Measurements from ENCODE around the gene POLR1D.

The POLR1D gene, protein sequence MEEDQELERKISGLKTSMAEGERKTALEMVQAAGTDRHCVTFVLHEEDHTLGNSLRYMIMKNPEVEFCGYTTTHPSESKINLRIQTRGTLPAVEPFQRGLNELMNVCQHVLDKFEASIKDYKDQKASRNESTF

DNA sequence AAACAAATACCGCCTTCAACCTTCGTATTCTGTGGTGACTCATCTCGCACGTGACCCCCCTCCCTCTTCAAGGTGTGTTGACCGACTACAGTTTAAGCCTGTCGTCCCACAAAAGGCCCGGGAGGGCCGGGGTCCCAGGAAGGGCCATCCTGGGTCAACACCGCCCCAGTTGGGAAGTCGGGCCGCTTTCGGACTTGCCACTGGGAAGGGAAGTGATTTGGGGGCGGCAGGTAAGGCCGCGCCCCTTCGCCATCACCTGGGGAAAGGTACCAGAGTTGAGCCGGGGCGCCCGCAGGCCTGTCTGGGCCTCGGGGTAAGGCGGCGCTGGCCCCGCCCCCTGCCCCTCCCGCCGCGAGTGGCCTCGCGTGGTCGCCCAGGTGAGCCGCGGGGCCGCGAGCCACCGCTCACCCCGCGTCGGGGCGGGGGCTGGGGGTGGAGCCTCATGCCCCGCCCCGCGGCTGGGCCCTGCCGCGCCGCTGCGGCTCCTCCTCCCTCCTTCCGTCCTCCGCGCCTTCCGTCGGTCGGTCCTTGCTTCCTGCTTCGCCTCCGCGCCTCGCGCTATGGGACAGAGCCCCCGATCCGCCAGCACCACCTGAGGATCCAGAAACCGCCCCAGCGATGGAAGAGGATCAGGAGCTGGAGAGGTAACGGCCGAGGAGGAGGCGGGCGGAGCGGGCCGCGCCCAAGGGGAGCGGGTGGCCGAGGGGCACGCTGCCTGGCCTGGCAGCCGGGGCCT, at the start of gene POLR1D:
Gene POLR1D (plus strand): TSS at position 527 of the 736 bp plus-strand sequence. CDS start 92 bp downstream, at position 619.
- DNase-seq: peak; percentile 60

DNA sequence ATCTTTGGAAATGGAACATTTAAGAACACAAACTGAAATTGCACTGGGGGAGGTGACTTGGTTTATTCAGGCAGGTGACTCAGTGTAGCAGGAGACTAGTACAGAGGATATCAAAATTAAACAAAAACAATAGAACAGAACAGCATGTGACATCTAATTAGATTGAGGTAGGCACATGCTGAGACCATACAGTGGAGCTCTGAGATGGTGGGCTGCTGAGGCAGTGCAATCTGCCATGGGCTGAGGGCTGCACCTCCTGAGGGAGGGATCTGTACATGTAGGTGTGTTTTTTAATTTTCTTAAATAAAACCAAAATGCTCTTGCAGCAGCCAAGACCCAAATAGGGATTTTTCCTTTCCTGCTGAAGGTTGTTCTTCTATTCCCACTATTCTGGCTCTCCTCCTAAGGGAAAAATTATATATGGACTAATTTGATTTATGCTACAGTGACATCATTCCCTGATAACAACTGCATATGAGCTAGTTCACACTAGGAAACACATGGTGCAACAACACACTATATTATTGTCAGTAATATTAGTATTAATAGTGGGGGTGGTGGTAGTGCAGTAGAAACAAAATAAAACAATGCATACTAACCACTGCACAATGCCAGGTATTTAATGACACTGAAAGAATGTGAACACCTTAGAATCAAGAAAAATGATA, 49.3 kb upstream of the POLR1D start:
- DNase-seq: no peak

DNA sequence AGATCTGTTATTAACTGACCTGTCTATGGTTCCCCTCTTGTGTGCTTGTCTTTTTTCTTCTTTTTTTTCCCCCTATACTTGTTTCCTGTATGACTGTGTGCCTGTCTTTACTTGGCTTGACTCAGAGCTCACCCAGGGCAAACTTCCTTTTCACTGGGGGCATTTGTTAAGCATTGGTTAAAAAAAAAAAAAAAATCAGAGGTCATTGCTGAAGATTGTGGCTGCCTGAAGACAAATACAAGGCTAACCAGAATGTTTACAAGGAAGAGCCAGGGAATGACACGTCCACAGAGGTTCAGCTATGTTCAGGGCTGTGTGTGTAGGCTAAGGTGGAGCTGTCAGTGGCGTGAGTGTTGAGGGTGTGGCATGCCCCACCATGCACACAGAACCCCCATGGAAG, 48.4 kb upstream of the POLR1D start:
- DNase-seq: no peak

DNA sequence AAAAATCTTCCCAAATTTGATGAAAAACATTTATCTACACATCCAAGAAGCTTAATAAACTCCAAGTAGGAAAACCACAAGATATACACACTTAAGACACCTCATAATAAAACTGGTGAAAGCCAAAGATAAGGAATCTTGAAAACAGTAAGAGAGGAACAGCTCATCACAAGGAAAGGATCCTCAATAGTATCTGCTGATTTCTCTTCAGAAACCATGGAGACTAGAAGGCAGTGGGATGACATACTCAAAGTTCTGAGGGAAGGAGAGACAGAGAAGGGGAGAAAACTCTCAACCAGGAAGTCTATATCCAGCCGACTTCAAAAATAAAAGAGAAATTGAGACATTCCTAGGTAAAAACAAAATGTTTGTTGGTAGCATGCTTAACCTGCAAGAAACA, 47.0 kb upstream of the POLR1D start:
- no peak for DNase-seq

DNA sequence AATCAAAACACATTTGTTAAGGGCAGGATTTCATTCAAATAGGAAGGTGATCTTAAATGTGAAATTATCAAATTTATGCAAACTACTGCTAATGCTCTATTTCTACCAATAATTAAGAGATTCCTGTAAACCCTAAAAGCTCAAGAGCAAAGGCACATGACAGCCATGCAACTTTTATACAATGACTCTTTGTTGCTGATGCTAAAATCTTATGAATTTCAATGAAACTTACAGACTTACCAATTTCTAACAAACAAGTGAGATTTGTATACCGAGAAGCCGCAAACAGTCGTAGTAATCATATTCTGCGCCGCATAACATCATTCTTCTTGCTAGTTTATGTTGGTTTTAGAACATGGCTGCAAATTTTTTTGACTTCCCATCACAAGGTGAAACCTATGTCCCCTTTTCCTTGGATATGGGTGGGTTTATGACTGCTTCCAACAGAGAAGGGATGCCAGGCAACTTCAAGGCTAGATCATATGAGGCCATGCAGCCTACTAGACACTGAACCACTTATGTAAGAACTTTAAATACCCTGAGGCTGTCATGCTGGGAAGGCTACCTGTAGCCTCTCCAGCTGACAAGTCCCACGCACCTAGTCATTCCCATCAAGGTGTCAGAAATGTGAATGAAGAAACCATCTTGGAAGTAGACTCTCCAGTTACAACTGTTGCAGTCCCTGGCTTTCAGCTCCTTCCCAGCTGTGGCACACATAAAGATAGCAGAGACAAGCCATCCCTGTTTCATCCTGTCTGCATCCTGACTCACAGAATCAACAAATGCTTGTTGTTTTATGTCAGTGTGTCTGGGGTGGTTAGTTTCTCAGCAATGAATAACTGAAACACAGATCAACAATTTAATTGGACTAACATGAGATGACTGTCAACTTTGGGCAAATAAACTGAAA, 43.3 kb upstream of the POLR1D start:
- no peak for DNase-seq

DNA sequence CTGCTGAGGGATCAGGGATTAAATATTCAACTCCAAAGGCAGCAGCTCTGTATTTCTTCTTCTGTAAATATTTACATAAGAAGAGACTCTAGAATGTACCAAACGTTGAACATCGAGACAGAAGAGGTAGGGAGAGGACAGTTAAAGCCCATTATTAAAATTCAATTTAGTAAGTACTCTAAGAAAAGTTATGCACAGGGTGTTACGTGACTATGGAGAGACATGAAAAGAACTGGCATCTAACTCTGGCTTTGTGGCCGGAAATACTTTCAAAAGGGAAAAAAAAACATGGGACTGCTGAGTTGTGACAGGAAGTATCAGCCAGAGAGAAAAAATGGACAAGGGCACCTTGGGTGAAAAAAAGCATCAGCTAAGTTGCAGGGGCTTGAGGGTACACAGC, 38.0 kb upstream of the POLR1D start:
- DNase-seq: no peak

DNA sequence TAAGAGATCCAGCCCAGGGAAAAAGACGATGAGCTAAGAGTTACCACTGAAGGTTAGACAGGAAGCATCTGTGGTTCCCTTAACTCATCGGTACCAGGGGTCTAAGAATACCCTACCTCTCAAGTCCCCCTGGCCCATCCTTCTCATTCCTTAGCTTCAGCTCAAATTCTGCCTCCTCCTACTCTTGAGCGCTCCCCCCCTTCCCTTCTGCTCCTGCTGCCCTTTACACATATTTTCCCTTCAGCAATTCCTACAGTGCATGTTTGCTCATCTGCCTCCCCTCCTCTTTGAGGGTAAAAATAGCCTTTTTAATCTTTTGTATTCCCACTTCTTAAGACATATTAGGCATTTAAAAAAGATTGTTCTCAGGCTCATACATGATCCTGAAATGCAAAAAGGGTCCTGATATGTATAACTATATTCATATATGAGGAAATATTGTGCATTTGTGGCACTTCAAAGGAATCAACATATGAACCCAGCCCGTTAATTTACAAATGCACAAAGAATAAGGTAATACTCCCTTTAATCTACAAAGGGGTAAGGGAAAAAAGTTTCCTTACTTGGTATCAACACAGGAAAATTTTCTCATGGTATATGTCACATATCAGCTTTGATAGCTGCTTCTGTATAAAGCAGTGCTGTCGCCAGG, 34.5 kb upstream of the POLR1D start:
- no peak for DNase-seq

DNA sequence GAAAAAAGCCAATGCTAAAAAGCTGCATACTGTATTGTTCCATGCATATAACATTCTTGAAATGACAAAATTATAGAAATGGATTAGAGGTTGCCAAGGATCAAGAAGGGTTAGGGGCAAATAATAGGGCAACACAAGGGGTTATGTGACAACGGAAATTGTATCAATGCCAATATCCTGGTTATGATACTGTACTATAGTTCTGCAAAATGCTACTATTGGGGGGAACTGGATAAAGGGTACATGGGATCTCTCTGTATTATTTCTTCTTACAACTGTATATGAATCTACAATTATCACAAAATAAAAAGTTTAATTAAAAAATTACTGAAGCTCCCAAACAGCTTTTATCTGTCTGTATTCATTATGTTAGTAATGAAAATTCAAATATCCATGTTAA, 33.3 kb upstream of the POLR1D start:
- DNase-seq: no peak

DNA sequence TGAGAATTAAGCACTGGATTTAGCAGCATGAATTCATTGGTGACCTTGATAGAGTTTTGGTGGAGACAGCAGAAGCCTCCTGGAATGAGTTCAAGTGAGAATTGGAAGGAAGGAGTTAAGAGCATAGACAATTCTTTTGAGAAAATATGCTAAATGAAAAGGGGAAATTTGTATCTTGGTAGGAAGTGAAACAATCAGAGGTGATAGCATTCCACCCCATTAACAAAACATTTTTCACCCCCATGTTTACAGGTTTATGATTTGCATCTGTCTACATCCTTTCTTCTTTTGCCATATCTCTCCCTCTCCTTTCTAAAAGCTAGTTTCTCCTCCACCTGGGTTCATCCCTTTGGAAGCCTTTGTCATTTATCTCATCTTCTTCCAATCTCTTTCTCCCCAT, 28.8 kb upstream of the POLR1D start:
- no peak for DNase-seq

DNA sequence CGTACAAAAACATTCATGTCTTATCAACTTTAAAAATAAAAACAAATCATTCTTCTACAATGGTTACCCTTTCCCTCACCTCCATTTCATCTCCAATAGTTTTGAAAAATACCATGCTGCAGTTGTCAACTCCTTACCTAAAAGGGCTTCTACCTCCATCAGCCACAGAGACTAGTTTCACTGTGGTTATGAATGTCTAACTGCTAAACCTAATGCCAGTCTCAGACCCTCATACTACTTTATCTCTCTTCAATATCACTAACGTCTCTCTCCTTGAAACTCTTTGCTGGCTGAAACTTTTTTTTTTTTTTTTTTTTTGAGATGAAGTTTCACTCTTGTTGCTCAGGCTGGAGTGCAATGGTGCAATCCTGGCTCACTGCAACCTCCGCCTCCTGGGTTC, 28.4 kb upstream of the POLR1D start:
- no peak for DNase-seq

DNA sequence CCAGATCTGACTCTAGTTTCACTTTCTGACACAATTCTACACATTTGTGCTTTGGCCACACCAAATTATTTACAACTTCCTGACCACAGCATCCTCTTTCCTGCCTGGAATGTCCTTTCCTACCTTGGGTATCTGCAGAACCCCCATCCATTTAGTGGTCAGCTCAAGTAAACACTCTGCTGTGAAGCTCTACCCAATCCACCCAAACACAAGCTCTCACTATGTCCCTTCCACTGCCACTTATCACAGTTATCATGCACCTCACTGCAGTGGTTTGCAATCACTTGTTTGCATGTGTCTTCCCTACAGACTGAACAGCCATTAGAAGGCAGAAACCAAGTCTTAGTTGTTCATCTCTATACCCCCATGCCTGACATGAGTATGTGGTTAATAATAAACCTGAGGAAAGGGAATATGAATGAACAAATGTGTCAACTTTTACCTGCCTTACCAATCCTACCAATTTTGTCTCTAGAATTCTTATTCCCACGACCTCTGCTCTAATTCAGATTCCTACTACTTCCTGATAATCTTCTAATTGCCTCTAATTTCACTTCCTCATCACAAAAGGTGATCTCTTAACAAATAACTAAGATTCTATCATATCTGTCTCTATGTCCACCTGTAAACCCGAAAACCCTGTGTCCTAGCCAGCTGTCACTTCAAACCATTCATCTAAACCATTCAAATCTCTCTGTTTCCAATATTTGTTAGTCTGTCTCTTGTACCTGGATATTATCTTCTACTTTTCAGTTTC, 26.5 kb upstream of the POLR1D start:
- no peak for DNase-seq

DNA sequence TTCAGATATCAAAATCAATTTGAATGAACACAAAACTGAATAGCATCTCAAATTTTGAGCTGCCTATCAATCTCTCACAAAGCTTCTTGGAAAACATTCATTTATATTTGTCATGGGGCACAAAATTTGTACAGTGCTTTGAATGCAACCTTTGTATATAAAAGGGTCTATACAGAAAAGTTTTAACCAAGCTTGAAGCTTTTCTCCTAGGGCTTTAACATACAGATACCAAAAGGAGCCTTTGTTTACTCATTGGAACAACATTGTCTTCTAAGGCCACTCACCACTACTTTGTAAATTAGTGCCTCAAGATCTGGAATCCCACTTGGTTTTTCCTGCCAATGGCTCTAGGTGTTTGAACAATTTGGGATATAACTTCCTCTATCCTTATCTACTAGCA, 22.6 kb upstream of the POLR1D start:
- DNase-seq: no peak

DNA sequence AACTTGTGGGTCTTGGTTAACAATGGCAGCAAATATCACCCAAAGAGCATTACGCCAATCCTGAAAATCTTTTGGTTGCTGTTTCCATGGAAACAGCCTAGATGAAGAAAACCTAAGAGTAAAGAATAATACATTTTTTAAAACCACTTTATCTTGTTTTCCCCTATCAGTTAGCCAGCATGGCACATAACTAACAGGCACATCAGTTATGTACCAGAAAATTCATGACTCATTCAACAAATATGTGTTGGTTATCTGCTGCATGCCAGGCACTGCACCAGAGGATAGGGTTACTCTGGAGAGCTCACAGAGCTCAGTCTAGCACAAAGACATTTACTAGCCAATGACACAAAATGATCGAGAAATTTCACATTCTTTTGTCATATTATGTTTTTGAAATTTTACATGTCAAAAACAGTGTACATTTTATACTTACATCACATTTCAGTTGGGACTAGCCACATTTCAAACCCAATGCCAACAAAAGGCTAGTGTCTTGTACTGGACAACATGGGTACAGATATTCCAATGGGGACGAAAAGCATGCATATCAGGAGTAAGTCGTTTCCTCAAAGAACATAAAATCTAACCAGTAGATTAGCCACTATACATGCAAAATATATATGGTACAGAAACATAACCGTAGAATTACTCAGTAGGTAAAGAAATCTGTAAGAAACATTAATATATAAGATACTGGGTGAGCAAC, 21.7 kb upstream of the POLR1D start:
- no peak for DNase-seq

DNA sequence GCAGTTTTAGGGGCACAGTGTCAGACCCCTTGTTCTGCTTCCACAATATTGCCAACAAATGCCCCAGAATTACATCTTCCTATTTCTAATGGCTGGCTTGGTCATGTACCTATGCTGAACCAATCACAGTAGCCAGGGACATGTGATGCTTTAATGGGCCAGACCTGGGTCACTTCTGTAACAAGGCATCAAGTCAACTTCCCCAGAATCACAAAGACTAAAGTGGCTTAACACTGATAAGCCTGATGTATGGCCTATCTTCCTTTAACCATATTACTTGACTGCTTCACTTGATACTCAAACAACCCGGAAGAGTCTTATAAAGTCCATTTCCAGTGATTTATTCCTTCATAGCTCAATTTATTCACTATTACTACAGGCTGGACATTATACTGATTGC, 21.0 kb upstream of the POLR1D start:
- no peak for DNase-seq

DNA sequence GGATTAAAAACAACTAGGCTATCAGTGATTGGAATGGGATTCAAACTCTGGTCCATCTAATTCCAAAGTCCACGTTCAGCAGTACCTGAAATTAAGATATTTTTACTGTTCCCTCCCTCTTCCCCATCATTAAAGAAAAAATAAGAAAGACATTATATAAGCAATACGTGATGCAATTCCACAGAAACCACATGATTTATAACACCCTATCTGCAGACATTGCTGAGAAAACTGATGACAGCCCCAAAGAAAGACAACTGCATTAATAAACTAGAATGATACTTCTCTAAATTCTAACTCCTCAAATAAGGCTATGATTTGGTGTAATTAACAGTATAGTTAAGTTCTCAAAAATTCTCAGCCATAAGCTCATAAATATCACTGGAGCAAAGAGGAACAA, 20.5 kb upstream of the POLR1D start:
- DNase-seq: no peak

DNA sequence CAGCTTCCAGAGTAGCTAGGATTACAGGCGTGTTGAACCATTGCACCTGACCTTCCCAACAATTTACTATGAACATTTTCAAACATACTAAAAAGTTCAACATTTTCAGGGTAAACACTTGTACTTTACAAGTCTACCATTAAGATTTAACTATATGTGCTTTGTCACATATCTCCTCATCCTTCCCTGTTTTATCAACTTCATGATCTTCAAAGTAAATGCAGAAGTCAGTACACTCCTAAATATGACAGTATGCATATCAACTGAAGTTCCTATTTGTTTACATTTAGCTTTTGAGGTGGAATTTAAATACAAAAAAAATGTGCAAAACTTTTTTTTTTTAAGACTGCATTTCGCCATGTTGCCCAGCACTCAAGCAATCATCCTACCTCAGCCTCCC, 19.9 kb upstream of the POLR1D start:
- DNase-seq: no peak

DNA sequence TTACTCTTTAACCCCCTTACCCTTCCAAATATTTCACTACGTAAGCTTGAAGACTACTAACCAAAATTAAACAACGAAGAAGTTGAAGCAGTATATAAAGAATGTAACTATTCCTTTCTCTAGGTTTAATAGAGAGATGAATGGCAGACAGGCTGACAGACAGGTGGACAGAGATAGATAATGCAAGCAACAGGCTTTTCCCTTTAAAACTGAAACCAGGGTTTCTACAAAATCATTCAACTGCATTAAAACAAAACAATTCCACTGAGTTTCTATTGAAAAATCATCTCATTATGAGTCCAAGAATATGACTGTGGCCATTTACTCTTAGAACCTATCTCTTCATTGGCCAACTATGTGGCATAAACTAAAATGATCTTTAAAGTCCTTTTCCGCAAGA, 16.6 kb upstream of the POLR1D start:
- no peak for DNase-seq

DNA sequence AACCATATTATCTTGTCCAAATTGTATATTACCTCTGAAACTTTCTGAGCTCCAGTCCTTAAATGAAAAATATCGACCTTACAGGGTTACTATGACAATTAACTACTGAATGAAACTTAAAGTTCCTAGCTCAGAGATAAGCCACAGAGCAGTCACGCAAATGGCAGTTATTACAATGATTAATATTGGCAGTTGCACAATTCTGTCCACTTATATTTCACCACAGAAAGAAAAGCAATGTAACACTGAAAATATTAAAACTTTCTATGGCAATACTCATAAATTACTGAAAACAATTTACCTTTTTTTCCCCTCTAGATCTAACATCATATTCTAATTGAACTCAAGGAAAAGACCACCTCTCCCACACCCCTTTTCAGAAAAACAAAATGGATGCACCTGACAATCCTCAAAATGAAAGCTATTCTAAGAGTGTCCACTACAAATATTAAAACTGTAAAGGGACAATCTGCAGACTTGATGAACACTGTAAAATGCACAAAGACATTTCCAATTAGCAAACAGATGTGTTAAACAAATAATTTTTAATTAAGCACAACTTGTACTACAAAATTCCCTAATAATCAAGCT, 16.0 kb upstream of the POLR1D start:
- DNase-seq: no peak

DNA sequence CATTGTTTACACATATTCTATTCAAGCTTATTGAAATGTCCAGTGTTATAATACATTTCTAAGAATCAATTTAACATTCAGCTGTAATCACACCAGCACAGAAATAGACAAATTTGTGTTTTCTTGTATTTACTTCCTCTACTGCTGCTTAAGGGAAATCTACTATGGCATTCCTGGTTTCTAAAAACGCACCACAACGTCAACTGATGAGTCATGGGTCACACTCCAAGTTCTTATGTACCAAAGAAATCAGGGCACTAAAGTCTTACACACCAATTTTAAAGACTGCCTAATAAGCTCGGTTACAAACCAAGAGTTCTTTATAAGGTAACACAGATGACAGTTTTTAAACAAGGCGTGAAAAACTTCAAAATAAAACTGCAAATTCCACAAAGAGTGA, 14.6 kb upstream of the POLR1D start:
- DNase-seq: no peak

DNA sequence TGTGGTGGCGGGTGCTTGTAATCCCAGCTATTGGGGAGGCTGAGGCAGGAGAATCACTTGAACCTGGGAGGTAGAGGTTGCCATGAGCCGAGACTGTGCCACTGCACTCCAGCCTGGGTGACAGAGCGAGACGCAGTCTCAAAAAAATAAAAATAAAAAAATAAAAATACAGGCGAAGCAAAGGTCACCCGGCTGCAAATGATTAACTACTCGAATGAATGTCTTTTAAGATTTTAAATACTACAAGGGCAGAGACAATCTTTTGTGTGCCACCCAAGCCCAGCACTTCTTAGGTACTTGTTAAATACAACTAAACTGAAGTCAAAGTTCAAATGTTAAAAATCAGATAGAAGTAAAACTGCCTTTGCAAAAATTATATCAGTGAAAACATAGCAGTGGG, 8.1 kb upstream of the POLR1D start:
- DNase-seq: no peak

DNA sequence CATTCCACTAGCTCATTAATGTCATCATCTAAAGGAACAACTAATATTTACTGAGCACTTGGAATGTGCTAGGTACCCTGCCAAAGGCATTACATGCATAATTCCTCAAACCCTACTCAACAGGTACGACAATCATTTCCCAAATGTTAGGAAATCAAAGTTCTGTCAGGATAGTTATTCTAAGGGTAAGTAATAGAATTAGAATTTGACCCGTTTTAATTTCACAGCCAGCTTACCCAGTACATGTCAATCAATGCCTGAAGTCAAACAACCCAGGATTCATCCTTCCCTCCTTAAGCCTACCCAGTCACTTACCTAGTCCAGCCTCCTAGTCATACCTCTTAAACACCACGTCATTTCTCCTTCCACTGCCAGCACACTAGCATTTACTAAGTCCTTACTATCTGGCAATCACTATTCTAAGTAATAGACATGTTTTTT, 3.8 kb upstream of the POLR1D start:
- DNase-seq: no peak
